Measurements from ENCODE around the gene PLEKHA5.

PLEKHA5 gene

DNA sequence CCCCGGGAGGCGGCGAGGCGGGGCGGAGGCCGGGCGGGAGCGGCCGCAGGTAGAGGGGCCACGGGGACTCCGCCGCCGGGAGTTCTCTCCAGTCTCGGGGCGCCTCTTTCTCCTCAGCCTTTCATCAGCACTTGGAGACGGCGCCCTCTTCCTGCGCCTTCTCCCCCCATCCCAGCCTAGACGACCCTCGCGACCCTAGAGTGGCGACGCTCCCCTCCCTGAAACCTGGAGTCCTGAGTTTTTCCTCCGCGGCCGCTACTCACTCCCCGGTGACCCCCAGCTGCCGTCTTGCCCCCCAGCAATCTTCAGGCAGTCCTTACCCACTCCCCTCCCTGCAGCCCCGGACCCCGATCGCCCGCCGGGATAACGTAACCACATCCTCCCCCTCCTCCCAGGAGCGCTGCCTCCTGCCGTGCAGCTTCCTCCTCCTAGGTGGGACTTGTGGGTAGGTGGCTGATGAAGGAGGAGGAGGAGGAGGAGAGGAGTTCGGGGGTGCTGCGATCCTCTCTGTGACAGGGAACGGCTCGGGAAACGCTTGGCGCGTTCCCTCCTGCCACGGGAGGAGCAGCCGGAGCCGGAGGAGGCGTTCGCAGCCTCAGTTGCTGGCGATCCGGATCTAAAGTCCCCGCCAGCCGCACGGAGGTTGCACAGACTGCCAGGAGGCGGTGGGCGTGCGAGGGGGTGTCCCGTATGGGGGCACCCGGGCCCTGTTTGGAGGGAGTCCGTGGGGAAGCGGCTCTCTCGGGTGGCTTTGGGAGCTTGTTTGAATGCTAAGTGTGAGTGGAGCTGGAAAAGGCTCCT is 891 bp downstream of the PLEKHA5 start:
- DNase-seq = peak; percentile 67

- DNase-seq = no peak
Observed at GRCh38 chr12:19131025-19131444, 1.5 kb downstream of the PLEKHA5 start.

DNA sequence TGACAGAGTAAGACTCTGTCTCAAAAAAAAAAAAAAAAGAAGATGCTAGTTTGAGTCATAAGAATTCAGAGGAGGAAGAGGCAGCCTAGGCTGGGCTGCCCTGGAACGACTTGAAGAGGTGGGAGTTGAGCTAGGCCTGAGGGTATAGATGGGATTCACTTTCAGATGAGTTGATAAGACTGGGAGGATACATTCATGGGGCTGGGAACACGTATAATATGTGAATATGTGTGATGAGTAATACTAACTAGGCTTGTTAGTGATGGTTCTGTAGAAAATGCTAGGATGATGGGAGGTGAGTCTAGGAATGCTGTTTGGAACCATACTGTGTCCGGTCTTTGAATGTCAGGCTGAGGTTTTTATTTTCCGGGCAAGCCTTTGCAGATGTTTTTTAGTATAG is 9.0 kb downstream of the PLEKHA5 start:
- no peak for DNase-seq

DNA sequence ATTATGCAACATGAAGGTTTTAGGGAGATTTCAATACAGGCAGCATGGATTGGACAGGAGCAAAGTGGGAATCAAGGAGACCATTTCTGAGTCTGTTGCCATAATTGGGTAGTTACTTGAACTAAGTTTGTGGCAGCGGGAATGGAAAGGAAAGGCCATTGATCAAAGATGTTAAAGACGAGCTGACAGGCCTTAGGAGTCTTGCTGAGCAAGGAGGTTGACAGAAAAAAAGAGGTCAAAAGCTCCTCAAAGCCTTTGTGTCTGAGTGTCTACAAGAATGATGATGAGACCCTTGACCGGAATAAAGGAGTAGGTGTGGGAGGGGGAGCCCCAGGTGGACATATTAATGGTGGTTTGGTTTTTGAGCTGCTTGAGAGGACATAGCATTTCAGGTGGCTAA is 9.4 kb downstream of the PLEKHA5 start:
- DNase-seq = no peak

DNA sequence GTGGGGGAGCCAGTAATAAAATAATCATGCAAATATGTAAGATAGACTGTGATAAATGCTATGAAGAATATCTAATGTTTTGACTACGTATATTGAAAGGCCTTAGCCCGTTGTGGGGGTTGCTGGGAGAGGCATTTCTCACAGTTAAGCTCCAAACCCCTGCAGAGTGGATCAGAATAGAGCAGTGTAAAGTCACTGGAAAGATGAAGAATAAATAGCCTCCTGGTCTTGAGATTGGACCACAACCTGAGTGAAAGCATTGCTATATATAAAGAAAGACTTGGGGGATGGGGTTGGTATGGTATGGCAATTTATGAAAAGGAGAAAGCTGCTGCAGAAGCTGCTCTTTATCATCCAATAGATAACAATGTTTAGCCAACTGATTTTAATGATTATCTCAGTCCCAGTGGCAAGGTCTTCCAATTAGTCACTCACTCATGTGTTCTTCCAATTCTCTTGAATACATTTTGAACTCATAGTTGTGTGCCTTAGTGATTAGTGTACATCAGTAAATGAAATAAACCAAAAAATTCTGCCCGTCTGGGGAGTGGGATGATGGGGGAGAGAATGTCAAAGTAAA is 10.2 kb downstream of the PLEKHA5 start:
- no peak for DNase-seq

DNA sequence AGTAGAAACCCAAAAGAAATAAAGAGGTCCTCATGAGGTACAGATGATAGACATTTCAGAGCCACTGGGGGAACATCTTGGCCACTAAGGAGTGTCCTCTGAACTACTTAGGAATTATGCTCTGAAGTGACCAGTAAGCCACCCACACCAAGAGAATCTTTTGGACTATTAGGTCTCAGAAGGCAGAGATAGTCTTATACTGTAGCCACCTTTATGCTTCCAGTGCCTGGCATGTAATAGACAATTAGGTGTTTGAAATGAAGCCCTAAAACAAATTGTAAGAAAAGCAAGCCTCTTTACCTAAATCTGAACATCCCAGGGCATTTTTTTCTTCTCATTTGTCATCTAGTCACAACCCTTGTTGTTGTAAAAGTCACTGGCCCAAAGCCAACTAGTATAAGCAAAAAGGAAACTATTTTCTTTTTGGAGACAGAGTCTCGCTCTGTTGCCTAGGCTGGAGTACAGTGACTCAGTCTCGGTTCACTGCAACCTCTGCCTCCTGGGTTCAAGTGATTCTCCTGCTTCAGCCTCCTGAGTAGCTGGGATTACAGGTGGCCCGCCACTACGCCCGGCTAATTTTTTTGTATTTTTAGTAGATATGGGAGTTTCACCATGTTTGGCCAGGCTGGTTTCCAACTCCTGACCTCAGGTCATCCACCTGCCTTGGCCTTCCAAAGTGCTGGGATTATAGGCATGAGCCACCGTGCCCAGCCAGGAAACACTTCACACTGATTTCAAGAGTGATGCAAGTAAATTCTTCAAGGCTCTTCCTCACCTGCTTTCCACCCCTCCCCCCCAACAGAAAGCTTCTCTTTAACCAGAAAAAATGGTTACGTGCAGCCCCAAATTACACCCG is 11.1 kb downstream of the PLEKHA5 start:
- DNase-seq = no peak

DNA sequence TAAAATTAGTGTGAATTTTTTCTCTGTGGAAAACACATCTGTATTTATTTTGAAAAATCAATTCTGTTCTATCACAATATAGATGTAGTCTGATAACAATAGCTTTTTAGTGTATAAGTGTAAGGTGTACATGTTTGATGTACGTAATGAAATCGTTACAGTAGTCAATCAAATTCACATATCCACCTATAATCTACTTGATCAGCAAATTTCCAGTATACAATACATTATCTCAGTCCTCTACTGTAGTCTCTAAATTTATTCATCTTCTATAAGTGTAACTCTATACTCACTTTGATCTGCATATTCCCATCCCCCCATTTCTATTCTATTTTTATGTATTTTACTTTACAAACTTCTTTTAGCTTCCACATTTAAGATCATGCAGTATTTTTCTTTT is 13.0 kb downstream of the PLEKHA5 start:
- DNase-seq = no peak

GRCh38 chr12:19144287-19144686 is 14.8 kb downstream of the PLEKHA5 start:
- no peak for DNase-seq

DNA sequence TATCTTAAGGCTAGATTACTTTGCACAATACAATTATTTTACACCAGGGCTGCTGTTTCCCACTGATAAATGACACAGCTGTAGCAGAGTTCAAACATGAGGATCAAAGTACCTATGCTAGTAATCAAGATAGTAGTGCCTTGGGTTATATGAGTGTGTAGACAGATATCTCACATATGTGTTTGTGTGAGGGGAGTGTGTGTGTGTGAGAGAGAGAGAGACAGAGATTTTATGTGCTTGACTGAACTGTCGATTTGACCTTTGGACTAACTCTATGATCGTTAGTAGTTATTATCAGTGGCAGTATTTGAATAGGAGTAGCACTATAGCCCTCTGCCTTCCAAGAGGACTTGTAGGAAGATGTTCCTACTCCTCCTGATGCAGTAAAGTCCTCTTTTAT is 15.5 kb downstream of the PLEKHA5 start:
- DNase-seq = no peak

- DNase-seq = no peak
Observed at GRCh38 chr12:19148860-19149259, 19.3 kb downstream of the PLEKHA5 start.

- no peak for DNase-seq
Observed at GRCh38 chr12:19150273-19150900, 20.9 kb downstream of the PLEKHA5 start.

DNA sequence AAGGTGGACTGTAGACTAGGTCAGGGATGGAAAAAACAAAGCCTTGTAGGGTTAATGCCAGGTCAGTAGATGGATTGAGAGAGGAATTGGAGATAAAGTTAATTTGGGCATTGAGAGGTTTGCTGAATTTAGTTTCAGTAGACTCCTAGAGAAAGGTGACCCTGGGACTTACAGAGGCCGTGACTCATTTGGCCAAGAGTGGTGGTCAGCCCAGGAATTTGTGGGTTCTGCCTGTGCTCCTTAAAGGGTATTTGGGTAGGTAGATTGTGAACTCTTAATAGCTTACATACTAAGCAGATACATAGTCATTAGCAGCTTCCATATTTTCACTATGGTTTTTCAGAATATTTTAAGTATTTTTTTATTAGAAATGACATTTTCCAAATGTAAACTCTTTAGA is 21.8 kb downstream of the PLEKHA5 start:
- DNase-seq = no peak

DNA sequence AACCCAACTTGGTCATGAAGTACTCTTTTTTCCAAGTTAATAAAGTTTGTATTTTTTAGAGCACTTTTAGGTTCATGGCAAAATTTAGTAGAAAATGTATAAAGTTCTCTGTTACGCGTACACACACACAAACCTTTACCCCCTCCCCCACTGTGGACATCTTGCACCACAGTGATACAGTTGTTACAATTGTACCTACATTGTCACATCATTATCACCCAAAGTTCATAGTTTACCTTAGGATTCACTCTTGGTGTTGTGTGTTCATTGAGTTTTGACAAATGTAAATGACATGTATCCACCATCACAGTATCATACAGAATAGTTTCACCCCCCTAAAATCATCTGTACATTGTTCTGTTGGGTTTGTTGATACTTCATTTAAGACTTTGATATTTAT is 23.9 kb downstream of the PLEKHA5 start:
- no peak for DNase-seq

DNA sequence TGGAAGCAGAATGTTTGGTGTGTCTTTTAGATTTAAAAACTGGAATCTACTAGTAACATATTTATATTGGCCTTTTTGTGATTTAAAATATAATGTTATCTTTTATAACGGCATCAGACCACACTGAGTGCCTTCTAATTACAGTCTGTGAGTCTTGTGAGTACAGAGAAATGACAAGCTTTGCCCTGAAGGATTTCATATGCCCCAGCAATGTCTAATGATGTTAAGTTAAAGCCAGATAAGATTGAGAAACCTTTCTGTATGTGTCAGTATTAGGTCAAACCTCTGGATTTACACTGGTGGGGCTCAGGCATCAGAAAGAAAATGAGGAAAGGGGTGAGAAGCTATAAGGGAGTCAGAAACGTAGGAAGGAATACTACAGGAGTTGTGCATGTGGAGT is 25.2 kb downstream of the PLEKHA5 start:
- no peak for DNase-seq

- no peak for DNase-seq
Observed at GRCh38 chr12:19155981-19156734, 26.6 kb downstream of the PLEKHA5 start.

- no peak for DNase-seq
Observed at GRCh38 chr12:19158923-19159322, 29.4 kb downstream of the PLEKHA5 start.

- no peak for DNase-seq
Observed at GRCh38 chr12:19161216-19161615, 31.7 kb downstream of the PLEKHA5 start.

GRCh38 chr12:19165451-19165850 is 35.9 kb downstream of the PLEKHA5 start:
- DNase-seq = no peak

- no peak for DNase-seq
Observed at GRCh38 chr12:19166387-19166786, 36.9 kb downstream of the PLEKHA5 start.

DNA sequence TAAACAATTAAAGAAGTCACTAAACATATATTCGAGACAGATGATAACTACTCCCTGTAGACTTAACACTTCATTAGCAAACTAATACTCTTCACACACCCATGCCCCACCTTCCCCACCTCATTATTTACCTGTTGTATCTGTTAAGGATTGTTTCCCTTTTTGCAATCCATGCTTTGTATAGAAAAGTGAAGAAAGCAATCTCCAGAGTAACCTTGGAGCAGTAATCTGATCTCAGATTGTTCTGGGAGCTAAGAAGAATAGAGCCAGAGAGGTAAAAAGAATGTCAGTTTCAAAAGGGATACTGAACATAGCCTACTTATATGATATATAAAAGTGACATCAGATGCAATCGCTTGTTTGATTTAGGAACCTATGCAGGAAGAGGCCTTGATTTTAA is 37.4 kb downstream of the PLEKHA5 start:
- DNase-seq = no peak

GRCh38 chr12:19167708-19168107 is 38.2 kb downstream of the PLEKHA5 start:
- DNase-seq = no peak

GRCh38 chr12:19168644-19169043 is 39.1 kb downstream of the PLEKHA5 start:
- DNase-seq = no peak

DNA sequence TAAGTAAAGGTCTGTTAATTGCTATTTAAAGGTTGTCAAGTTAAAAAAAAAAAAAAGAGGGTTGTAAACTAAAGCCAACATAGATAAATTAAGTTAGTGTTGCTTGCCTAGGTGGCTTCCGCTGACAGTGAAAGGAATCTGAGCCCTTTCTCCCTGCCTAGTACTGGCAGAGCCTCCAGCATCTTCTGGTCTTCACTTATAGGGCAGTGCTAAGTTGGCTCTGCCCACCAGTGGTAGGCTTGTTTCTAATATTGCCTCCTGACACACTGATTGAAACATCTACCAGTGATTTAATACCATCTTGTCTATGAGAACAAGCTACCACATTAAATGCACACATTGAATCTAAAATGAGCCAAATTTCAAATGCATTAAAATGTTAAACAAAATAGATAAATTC is 39.7 kb downstream of the PLEKHA5 start:
- DNase-seq = no peak
